GM19455 (cell line): ENCODE data around the gene SHROOM1.
"Not testable (repeated sequence)": the region's sequence is repeated elsewhere in the genome, so short reads cannot be mapped to it uniquely, and the experiment has no call there.

Experiments used
- ATAC-seq: cut with Tn5 transposase; IDR thresholded peaks from one replicate; pipeline ENCODE4 v1.9.1; 2021; ENCODE audit not compliant: unreplicated experiment

SHROOM1 gene, protein sequence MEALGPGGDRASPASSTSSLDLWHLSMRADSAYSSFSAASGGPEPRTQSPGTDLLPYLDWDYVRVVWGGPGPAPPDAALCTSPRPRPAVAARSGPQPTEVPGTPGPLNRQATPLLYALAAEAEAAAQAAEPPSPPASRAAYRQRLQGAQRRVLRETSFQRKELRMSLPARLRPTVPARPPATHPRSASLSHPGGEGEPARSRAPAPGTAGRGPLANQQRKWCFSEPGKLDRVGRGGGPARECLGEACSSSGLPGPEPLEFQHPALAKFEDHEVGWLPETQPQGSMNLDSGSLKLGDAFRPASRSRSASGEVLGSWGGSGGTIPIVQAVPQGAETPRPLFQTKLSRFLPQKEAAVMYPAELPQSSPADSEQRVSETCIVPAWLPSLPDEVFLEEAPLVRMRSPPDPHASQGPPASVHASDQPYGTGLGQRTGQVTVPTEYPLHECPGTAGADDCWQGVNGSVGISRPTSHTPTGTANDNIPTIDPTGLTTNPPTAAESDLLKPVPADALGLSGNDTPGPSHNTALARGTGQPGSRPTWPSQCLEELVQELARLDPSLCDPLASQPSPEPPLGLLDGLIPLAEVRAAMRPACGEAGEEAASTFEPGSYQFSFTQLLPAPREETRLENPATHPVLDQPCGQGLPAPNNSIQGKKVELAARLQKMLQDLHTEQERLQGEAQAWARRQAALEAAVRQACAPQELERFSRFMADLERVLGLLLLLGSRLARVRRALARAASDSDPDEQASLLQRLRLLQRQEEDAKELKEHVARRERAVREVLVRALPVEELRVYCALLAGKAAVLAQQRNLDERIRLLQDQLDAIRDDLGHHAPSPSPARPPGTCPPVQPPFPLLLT

DNA sequence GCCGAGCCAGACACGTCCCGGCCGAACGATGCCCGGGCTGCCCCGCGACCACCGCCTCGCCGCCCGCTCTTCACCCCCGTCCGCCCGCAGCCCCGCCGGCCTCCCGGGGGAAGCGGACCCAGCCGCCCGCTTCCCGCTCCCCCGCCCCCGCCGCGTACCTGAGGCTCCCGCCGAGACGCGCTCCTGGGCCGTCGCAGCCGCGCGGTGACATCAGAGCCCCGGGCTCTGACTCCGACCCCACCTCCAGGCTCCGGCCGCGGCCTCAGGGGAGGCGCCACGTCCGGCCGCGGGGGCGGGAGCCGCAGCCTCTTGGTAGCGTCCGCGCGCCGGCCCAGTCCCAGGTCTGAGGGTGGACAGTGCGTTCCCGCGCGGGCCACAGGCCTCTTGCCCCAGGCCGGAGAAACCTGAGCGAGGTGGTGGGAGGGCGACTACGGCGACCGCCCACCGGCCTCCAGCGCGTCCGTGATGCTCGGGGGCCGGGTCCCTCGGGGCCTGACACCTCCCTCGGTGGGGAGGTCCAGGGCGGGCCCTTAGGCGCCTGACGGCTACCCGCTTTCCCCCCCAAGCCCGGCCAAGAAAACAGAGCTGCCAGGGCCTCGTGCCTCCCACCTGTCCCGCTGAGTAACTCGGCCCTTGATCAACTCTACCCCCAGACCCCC, at the start of gene SHROOM1:
Gene SHROOM1 (minus strand): TSS at position 212 of the 659 bp plus-strand sequence. CDS start 4,507 bp downstream, outside the sequence.
- peak; percentile 76 for ATAC-seq

DNA sequence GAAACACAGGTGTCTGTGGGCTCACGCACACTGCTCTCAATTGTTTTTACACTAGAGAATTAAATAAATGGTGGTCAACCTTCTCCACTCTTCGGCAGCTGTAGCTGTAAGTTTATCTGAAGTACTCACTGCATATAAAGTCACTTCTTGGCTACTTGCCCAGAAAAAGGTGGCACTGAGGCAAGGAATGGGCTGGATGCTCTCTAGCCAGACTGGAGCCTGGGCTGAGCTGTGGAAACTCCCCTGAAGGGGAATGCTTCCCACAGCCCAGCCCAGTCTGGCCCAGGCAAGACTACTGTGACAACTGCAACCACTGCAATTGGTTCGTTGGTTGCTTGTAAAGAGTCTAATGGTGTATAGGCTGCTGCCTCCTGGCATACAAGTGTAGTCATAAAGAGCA, 47.5 kb upstream of the SHROOM1 start:
- no peak for ATAC-seq

DNA sequence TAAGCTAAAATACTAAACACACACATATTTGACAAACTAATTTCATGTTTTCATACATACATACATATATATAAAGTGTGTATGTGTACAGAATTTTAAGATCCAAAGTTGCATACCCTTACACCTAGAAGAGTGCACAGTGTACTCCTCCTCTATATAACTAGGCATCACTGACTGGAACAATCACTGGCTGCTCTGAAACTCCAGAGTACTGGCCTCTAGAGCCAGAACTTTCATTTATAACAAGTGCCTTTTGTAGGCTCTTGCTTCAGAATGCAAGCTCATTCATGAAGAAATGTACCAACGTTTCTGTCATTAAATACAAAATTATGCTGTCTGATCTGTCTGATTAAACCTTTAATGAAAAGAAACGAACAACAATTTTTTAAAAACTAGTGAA, 47.0 kb upstream of the SHROOM1 start:
- ATAC-seq, result no peak

DNA sequence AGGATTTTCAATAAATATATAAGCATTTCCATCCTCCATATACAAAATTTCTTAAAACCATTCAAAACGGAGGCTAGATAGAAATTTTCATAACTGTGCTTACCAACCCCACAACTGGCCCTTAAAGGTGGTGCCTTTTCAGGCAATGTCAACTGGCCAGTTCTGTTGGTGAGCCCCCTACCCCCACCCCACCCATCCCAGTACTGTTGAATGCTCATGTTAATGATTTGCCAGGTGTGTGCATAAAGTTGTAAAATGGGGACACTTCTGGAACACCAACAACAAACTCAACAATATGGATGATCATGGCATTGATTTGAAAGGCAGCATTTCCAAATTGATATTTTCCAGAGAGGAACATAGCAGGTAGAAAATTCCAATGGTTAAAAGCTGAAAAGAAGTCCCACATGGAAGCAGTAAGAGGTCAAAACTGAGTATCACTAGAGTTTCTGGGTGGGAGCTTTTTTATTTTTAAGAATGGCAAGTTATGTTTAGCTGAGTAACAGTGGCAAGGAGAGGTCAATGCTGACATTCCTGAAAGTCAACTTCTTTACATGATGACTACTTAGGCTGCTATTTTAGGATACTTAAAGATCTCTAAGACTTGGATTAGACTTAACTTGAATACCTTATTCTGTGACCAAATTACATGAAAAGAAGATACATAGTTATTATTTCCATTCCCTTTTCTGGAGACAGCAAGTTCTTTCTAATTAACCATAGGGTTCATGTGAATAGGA, 45.7 kb upstream of the SHROOM1 start:
- ATAC-seq, result no peak

DNA sequence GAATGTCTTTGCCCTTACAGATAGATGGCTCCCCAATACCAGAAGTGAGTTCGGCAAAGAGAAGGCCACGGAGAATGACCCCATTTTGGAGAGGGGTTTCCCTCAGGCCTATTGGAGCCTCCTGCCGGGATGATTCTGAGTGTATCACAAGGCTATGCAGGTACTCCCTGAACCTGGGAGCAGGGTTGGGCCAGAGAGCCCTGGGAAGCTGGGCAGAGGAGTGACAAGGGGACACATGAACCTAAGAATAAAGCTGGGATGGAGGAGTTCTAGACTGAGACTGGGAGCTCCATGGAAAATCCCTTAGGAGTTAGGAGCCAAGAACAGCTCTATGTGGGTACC, 43.5 kb upstream of the SHROOM1 start:
- ATAC-seq, result no peak

DNA sequence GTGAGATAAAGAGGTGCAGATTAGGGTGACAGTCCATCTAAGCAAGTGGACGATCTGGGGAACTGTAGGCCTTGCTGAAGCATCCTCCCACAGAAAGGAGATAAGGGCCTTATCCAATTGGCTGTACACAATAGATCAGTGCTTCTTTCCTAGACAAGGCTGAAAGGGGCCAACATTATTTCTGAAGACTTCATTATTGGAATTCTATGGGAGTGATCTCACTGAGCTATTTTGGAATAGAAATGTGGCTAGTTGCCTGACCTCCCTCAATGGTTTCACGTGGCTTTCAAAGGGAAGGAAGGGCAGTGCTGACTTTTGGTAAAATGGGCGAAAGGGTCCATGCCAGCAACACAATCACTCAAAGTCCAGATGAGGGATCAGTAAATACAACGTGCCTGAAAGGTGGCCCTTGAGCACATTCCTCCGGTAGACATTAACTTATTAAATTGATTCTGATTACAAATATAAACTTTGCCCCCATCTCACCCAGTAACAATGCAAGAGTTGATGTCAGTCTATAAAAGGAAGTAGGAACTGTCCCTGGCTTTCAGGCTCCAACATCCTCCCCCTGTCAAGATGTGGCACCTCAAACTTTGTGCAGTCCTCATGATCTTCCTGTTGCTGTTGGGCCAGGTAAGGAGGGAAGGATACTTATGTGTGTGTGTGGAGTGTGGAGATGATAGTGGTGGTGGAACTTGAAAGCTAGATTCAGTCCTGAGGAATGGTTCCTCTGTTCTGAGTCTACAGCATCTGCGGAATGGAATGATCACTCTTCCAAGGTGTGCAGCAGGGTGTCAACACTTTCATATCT, 42.9 kb upstream of the SHROOM1 start, which contains the start of gene LEAP2:
Gene LEAP2 (plus strand): TSS at position 550 of the 811 bp plus-strand sequence. CDS start 27 bp downstream, at position 577.
- no peak for ATAC-seq

DNA sequence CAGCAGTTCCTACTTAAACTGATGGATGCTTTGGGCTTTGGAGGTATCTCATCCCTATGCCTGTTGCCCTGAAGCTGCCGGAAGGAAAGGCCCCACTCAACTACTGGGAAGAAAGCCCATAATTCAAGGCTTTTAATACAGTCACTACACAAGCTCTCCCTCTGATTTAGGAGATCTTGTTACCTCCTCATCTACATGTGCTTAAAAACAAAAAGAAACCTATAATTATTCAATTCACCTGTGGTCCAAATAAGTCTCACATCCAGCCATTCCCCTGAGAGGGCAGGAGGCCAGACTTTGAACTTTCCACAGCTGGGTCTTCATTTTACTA, 42.3 kb upstream of the SHROOM1 start:
- no peak for ATAC-seq

DNA sequence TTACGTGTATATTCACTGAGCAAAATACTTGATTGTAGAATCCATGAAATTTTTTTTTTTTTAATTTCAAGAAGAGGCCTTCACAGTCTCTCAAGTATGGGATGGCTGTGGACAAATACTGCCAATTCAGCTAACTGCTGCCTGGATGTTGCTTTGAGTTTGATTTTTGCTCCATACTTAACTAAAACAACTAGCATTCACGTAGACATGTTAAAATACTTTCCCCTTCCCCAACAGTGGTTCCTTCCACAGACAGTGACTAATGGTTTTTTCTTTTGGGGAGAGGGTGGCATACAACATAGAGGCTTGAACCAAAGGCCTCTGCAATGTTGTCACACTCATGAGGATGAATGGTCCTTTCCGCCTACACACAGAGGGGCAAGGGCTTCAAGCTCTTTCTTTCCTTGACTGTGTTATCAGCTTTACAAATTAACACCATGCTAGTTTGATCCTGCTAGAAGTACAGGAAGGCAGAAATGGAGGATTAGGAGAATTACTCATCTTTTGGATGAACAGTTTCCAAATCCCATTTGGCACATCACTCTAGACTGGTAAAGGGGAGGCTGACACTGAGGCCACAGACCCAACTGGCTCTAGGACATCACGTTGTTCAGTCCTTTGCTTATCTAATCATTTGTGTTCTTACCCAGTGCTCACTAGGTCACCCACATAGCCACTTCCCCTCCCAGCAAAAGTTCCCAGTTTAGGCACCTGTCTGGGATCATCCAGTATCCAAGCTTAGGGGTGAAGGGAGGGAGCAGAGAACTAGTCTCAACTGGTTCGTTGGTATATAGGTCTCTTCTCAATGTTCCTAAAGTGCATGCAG, 41.2 kb upstream of the SHROOM1 start:
- no peak for ATAC-seq

DNA sequence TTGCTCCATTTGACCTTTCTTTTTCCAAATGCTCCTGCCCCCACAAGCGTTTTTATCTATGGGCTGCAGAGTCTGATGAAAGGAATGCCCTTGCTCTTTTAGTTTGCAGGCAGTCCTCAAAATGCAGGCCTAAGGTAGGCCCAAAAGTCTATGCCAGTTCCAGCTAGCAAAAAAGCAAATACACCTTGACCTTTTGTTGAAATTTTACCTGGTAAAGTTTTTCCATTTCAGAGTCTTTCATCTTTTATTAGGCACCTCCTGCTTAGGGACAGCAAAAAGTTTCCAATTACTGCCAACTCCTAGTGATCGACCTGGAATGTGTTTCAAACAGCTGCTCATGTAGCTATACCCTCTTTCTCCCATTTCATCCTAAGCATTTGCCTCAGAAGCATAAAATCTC, 40.4 kb upstream of the SHROOM1 start:
- ATAC-seq, result no peak

DNA sequence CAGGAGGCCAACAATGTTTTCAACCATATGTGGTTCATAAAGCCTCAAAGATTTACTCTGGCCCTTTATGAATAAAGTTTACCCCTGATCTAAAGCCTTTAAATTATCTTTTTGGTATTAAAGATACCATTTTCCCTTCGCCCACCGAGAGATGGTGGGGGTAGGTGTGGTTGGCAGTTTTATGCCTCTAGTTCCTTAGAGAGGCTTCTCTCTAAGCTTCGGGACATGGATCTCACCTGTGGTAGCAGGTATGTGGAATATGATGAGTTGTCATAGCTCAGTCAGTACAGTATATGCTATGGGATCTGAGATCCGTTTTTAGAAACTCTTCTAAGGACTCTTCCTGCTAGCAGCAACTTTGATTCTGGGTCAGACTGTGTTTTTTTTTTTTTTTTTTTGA, 38.3 kb upstream of the SHROOM1 start:
- ATAC-seq, result no peak

DNA sequence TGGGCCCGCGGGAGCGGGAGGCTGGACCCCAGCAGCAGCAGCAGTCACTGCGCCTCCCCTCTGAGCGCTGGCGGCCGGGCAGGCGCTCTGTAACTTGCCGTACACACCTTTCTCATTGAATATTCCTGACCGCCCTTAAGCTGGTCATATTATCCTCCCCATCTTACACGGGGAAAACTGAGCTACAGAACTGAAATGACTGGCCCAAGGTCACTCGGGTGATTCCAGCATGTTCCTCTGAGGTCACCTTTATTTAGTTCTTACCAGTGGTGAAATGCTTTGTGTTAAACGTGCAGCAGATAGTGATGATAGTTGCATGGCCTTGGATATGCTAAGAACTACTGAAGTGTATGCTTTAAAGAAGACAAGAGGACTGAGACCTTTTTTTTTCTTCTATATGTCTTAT, 36.6 kb upstream of the SHROOM1 start:
- peak; percentile 24 for ATAC-seq

DNA sequence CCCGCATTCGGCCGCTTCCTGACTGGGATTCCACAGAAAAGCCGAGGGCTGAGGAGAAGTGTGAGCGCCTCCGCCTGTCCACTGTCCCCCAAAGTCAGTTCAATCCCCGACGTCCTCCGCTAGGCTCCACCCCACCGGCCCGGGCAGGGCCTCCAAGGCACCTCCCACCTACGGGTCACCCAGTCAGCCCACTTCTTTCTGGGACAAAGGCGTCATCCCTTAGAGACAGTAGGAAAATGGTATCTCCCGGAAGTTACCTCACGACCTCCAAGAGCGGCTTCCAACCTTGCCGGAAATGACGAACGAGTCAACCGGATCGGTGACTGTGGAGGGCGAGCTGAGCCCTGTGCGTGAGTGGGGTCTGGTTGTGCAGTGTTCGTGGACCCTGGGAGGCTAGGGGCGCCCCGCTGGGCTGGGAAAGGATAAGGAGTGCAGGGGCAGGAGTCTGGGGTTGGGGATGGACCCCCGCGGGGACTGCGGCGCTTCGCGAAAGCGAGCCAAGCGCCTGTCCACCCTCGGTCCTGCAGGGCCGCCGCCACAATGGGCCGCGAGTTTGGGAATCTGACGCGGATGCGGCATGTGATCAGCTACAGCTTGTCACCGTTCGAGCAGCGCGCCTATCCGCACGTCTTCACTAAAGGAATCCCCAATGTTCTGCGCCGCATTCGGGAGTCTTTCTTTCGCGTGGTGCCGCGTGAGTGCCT, 36.0 kb upstream of the SHROOM1 start, which contains the start of the genes GDF9 and UQCRQ:
Gene GDF9 (minus strand): TSS at position 128 of the 704 bp plus-strand sequence. CDS start 1,936 bp downstream, outside the sequence.
Gene UQCRQ (plus strand): TSS at position 301 of the 704 bp plus-strand sequence. CDS start 240 bp downstream, at position 541.
- peak; percentile 98 for ATAC-seq

DNA sequence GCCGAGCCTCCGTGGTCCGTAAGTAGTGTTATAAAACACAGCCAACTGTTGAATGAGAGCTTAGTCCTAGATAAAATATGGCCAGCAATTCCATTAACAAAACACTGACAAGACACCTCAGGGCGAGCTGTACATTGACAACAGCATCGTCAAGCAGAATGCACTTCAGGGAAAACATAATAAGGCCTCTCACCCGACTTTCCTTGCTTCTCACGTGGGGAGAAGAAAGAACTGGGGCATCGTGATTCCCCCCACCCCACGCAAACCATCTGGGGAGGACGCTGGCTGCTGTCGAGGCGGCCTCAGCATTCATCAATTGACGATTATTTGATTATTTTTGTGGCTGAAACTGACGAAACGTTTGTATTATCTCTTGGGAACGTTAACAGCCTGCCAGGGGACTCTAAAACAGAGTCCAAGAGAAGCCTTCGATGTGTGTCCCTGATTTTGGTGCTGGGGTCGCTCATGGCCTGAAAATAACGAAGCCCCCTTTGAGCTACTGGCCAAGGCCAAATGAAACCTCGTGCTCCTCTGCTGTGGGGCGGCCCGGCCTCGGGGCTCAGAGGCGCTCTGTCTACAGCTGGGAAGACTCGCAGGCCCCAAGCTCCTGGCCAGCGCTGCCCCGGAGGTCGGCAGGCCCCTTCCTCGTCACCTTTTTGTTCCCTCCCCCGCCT, 35.4 kb upstream of the SHROOM1 start:
- peak; percentile 32 for ATAC-seq

DNA sequence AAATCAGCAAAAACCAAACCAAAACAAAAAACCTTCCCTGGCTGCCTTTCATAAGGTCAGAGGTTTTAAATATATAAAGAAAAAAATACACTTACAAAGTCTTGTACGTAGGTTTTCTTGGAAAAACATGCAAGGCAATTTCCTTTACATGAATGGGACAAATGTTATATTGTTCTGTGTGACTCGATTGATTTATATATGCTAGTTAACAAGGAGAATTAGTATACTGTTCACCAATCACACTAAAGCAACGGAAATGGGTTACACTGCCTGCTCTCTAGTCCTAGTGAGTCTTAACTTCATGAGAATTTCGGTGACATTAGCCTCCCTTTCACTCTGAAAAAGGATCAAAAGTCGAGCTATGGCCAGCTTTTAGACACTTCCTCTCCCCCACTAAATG, 30.3 kb upstream of the SHROOM1 start:
- no peak for ATAC-seq

DNA sequence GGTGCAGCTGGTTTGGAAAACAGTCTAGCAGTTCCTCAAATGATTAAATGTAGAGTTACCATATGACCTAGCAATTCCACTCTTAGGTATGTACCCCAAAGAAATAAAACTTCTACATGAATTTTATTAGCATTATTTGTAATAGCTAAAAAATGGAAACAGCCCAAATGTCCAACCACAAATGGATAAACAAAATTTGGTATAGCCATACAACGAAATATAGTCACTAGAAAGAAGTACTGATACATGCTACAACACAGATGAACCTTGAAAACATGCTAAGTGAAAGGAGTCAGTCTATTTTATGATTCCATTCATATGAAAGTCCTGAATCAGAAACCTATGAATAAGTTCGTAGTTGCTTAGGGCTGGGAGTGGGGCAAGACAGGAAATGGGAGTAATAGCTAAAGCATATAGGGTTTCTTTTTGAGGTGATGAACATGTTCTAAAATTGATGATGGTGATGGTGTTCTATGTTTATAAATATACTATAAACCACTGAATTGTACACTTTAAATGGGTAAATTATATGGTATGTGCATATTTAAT, 29.5 kb upstream of the SHROOM1 start:
- ATAC-seq, result no peak

DNA sequence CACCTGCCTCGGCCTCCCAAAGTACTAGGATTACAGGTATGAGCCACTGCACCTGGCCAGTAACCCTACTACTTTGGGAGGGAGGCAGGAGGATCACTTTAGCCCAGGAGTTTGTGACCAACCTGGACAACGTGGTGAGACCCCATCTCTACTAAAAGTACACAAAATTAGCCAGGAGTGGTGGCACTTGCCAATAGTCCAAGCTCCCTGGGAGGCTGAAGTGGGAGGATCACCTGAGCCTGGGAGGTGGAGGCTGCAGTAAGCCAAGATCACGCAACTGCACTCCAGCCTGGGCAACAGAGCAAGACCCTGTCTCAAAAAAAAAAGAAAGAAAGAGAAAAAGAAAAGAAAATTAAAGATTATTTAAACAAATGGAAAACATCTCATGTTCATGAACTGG, 25.6 kb upstream of the SHROOM1 start:
- no peak for ATAC-seq

DNA sequence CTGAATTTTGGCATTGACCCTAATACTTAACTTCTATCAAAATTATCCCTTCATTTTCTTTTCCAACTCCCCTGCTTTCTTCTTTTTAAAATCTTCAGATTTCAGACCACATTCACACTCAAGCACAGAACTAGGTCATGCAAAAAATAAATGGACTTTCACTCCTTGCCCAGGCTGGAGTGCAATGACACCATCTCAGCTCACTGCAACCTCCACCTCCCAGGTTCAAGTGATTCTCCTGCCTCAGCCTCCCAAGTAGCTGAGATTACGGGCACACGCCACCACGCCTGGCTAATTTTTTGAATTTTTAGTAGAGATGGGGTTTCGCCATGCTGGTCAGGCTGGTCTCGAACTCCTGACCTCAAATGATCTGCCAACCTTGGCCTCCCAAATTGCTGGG, 24.5 kb upstream of the SHROOM1 start:
- not testable (repeated sequence) for ATAC-seq

DNA sequence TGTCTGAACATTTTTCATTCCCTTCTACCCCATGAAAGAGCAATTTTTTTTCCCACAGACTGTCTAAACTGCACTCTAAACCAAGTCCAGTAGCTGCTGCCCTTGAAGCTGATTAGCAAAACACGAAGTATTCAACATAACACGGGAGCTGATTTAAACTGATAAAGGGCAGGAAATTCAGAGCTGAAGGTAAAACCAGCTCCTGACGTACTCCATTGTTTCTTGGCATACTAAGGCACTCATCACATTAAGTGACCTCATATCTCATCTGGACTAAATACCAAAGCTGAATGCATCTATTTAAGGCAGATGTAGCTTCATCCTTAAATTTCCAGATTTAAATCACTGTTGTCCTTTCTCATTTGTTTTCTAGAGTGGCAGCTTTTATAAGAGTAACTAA, 23.9 kb upstream of the SHROOM1 start:
- ATAC-seq, result no peak
